B cell (primary cell): ENCODE results near the gene TCP11X2. TPM values are rescaled to one million over a fixed set of nuclear protein-coding genes. Genes with fewer than 3 reads are reported as not detected.

Experiments used
- polyA plus RNA-seq: library from polyadenylated mRNA; depleted of rRNA; stranded (reverse); fragments of >200 nt; gene quantifications from 2 replicates; pipeline ENCODE4 v1.2.3, GENCODE V29; 2012
- total RNA-seq, 2 donors: library from RNA; stranded (reverse); fragments of 120-200 nt in 1 of 2; gene quantifications; 1 replicate in 1 of 2; 2 replicates in 1 of 2; pipeline versions ENCODE4 v1.2.3 to v1.2.4, GENCODE V29; 2013 to 2022

The TCP11X2 gene
- total and polyA plus RNA-seq, 2 donors (not counting 1 experiment from before 2014, with no cell fraction given): not detected

Other genes with a start within 250 kb of the TCP11X2 start
- gene NXF2, start 224.6 kb downstream of the TCP11X2 start, total RNA-seq: not detected in 2 replicates
- not detected in 2 replicates for gene NXF2, start 224.6 kb downstream of the TCP11X2 start, polyA plus RNA-seq
- gene NXF2B, start 31.8 kb downstream of the TCP11X2 start, total RNA-seq: not detected in 2 replicates
- gene NXF2B, start 31.8 kb downstream of the TCP11X2 start, polyA plus RNA-seq: not detected in 2 replicates
- not detected in 2 replicates for gene TMSB15A, start 44.9 kb upstream of the TCP11X2 start, total RNA-seq
- gene TMSB15A, start 44.9 kb upstream of the TCP11X2 start, polyA plus RNA-seq: not detected in 2 replicates
- gene ARMCX5, start 127.7 kb upstream of the TCP11X2 start, total RNA-seq: 12.4 and 12.5 TPM in 2 replicates
- 8.4 and 12.4 TPM in 2 replicates for gene ARMCX5, start 127.7 kb upstream of the TCP11X2 start, polyA plus RNA-seq
- 22.3 and 22.5 TPM in 2 replicates for gene GPRASP1, start 179.7 kb upstream of the TCP11X2 start, total RNA-seq
- 6.3 and 16.2 TPM in 2 replicates for gene GPRASP1, start 179.7 kb upstream of the TCP11X2 start, polyA plus RNA-seq
- gene GPRASP2, start 240.6 kb upstream of the TCP11X2 start, total RNA-seq: 0.59 and 0.63 TPM in 2 replicates
- 0.13 and 0.15 TPM in 2 replicates for gene GPRASP2, start 240.6 kb upstream of the TCP11X2 start, polyA plus RNA-seq
- gene GPRASP3, start 248.9 kb upstream of the TCP11X2 start, total RNA-seq: 0.89 and 1.9 TPM in 2 replicates
- 0.20 and 0.28 TPM in 2 replicates for gene GPRASP3, start 248.9 kb upstream of the TCP11X2 start, polyA plus RNA-seq